Adrenal gland (tissue), 12 donors: ENCODE data around the gene GPC6. TPM values are rescaled to one million over a fixed set of nuclear protein-coding genes. Genes with fewer than 3 reads are reported as not detected.

Experiments
- DNase-seq, 7 donors: peaks; one replicate each; pipeline ENCODE4 v3.0.0-alpha.2; 2019 to 2020
- H3K27ac ChIP-seq, 5 donors: fragments of 200-600 bp; sonication (generic) in 4 of 5; 1 replicate in 3 of 5; 2 replicates in 2 of 5; pipeline versions ENCODE4 v1.5.1 to v1.8.0; 2016 to 2020; ENCODE audit warnings: mild to moderate bottlenecking in 1 of 5
- H3K27me3 ChIP-seq: fragments of 200-600 bp; 2 replicates; pipeline ENCODE4 v1.8.0; 2021
- H3K36me3 ChIP-seq, 2 donors: fragments of 200-600 bp; replicated peaks in 1 of 2; 1 replicate in 1 of 2; 2 replicates in 1 of 2; pipeline versions ENCODE4 v1.5.1 to v1.8.0; 2018 to 2022
- H3K4me1 ChIP-seq, 2 donors: fragments of 200-600 bp; replicated peaks in 1 of 2; 1 replicate in 1 of 2; 2 replicates in 1 of 2; pipeline versions ENCODE4 v1.5.1 to v1.8.0; 2018 to 2021
- H3K4me3 ChIP-seq, 4 donors: fragments of 200-600 bp; sonication (generic) in 3 of 4; one replicate each; pipeline ENCODE4 v1.5.1; 2016 to 2018
- H3K9me3 ChIP-seq, 3 donors: fragments of 200-600 bp; sonication (generic) in 1 of 3; replicated peaks in 1 of 3; 1 replicate in 2 of 3; 2 replicates in 1 of 3; pipeline versions ENCODE4 v1.5.1 to v1.8.0; 2016 to 2021
- POLR2A ChIP-seq, 2 donors: fragments of 450-650 bp; IDR thresholded peaks; one replicate each; pipeline ENCODE4 v1.6.1; 2017; ENCODE audit warnings: antibody characterized with exemption in 2 of 2, mild to moderate bottlenecking in 2 of 2, moderate library complexity in 1 of 2
- WGBS, 4 donors: extraction: QIAGEN DNeasy Blood & Tissue Kit in 2 of 4; methylation state at CpG; one replicate each; pipeline versions ENCODE4 v1.1.5 to v1.1.7; 2013 to 2017; 5-methylcytosine and 5-hydroxymethylcytosine counted together
- intact Hi-C, 2 donors: fragments of 100-400 bp; cut with DNase I; formaldehyde crosslinking; loops; one replicate each; pipeline versions ENCODE4 v1.14.1 to v1.15.0; 2022 to 2023
- polyA plus RNA-seq, 3 donors: library from polyadenylated mRNA; stranded (reverse); fragments of 200-250 nt in 2 of 3; fragments of 350-450 nt in 1 of 3; fragmentation: Illumina TruSeq in 1 of 3; extraction: RNeasy Lipid Tissue Mini Kit (QIAGEN cat#74804) in 1 of 3; gene quantifications; one replicate each; pipeline ENCODE4 v1.2.3, GENCODE V29; 2013 to 2014
- total RNA-seq, 9 donors: library from RNA; depleted of rRNA in 4 of 9; stranded (reverse); fragments of >200 nt in 4 of 9; fragments of 120-200 nt in 1 of 9; fragmentation: NEBNext Ultra II Directional in 1 of 9; extraction: Animal tissue kit (Norgen Biotek cat#: 25700) in 1 of 9; gene quantifications; one replicate each; pipeline versions ENCODE4 v1.1.0 to v1.2.4, GENCODE V29; 2013 to 2023
- TF ChIP-seq, protein P1 (sequence below), 6 experiments: fragments of 450-650 bp in 4 of 6; fragments of 200-600 bp in 2 of 6; sonication (generic) in 1 of 6; IDR thresholded peaks; 1 replicate in 5 of 6; 2 replicates in 1 of 6; pipeline versions ENCODE4 v1.5.1 to v1.8.0; 2016 to 2021; ENCODE audit warnings: antibody characterized with exemption in 6 of 6, mild to moderate bottlenecking in 2 of 6, moderate library complexity in 1 of 6
- donor health status: healthy with polysubstance abuse.
- donor health status: Bipolar disorder and iron deficiency.
- donor health status: DM: yes; HTN: yes; CAD: no.
- donor health status: DM: no; HTN: no; CAD: no.
- donor health status: DM: no; HTN: no; CAD: no.
- donor health status: DM: yes; HTN: yes; CAD: no.

The GPC6 gene
- total and polyA plus RNA-seq, 12 donors: 0.37 to 62.3 (median 2.5) TPM

DNA sequence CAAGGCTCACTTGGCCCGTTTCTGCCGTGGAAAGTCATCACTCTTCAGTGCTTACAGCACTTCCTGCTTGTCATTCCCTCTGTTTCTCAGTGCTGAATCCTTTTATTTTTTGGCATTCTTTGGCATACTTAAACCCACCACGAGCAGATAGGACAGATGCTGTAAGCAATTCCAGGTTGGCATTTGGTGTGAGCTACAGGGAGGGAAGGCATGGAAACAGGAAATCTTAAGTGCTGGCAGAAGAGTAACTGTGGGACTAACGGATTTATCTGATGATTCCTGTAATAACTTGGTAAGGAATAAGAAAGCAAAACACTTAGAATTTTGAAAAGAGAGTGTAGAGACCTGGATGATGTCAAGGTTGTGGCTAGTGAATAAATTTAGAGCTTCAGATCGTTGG, 273.4 kb downstream of the GPC6 start:
- intact Hi-C loops: no loop called here
- no peak overlapping the region for H3K27ac ChIP-seq
- 17 to 36% (median 31%) methylated on average over 5 of the region's 5 CpGs for WGBS, 4 donors
- DNase-seq: no peak
- no peaks in the 10 kb centered on the region for H3K4me1 ChIP-seq
- H3K4me3 ChIP-seq: no peak overlapping the region
- no peaks in the 10 kb centered on the region for H3K36me3 ChIP-seq
- TF ChIP-seq POLR2A (IDR thresholded peaks at IDR 0.05): no peak
- TF ChIP-seq, protein P1, sequence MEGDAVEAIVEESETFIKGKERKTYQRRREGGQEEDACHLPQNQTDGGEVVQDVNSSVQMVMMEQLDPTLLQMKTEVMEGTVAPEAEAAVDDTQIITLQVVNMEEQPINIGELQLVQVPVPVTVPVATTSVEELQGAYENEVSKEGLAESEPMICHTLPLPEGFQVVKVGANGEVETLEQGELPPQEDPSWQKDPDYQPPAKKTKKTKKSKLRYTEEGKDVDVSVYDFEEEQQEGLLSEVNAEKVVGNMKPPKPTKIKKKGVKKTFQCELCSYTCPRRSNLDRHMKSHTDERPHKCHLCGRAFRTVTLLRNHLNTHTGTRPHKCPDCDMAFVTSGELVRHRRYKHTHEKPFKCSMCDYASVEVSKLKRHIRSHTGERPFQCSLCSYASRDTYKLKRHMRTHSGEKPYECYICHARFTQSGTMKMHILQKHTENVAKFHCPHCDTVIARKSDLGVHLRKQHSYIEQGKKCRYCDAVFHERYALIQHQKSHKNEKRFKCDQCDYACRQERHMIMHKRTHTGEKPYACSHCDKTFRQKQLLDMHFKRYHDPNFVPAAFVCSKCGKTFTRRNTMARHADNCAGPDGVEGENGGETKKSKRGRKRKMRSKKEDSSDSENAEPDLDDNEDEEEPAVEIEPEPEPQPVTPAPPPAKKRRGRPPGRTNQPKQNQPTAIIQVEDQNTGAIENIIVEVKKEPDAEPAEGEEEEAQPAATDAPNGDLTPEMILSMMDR (IDR thresholded peaks at IDR 0.05): no peak
- H3K9me3 ChIP-seq: no peaks in the 10 kb centered on the region
- H3K27me3 ChIP-seq: no peaks in the 10 kb centered on the region

DNA sequence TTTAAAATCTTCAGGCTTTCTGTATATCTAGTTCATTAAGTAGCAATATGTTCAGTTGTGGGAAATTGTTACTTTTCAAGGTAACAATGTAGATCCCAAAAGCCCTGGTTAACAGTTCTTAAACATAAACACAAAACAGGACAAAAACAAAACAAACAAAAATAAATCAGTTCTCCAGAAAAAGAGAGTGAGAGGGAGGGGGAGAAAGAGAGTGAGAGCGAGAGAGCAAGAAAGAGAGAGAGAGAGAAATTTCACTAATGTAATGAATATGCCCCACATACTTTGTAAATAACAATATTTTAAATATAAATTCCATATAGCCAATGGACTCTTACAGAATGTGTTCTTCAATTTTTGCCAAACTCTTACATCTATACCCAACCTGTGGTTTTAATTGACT, 275.5 kb downstream of the GPC6 start:
- no peak for DNase-seq
- Histone ChIP-seq H3K4me1 (no peaks in the 10 kb centered on the region), H3K9me3 (no peaks in the 10 kb centered on the region), H3K27ac (no peak overlapping the region), H3K36me3 (no peaks in the 10 kb centered on the region), H3K27me3 (no peaks in the 10 kb centered on the region), H3K4me3 (no peak overlapping the region)
- WGBS, 4 donors: 84 to 96% (median 89%) methylated on average over 1 of the region's 1 CpG
- no peak for TF ChIP-seq POLR2A (IDR thresholded peaks at IDR 0.05)
- TF ChIP-seq, protein P1 (IDR thresholded peaks at IDR 0.05): no peak
- intact Hi-C loops: no loop called here

DNA sequence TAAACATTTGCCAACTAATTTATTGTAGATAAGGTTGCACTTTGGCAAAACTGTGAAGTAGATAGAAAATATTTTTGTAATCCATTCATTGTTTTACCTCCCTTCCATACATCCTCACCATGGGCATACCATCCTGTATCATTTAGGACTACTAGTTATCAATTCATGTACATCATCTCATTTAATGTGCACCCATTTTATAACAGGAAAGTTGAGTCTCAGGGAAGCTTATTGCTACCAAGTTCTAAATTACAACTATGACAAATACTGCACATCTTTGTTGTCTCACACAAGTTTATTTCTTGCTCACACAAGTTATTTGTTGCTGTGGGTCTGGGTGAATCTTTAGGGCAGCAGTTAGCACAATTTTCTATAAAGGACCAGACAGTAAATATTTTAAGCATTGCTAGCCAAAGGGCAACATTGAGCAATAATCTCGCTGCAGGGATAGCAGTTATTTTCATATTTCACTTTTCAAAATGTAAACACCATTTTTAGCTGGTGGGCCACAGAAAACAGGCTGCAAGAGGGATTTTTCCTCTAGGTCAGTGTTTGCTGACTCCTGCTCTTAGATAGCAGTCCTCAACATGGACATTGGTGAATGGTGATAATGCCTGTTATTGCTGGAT, 276.5 kb downstream of the GPC6 start:
- H3K27me3 ChIP-seq: no peaks in the 10 kb centered on the region
- no peaks in the 10 kb centered on the region for H3K4me1 ChIP-seq
- intact Hi-C loops: no loop called here
- no peak overlapping the region for H3K4me3 ChIP-seq
- TF ChIP-seq POLR2A (IDR thresholded peaks at IDR 0.05): no peak
- H3K36me3 ChIP-seq: no peaks in the 10 kb centered on the region
- DNase-seq: no peak
- WGBS, 4 donors: 70 to 81% (median 79%) methylated on average over 1 of the region's 1 CpG
- no peaks in the 10 kb centered on the region for H3K9me3 ChIP-seq
- H3K27ac ChIP-seq: no peak overlapping the region

DNA sequence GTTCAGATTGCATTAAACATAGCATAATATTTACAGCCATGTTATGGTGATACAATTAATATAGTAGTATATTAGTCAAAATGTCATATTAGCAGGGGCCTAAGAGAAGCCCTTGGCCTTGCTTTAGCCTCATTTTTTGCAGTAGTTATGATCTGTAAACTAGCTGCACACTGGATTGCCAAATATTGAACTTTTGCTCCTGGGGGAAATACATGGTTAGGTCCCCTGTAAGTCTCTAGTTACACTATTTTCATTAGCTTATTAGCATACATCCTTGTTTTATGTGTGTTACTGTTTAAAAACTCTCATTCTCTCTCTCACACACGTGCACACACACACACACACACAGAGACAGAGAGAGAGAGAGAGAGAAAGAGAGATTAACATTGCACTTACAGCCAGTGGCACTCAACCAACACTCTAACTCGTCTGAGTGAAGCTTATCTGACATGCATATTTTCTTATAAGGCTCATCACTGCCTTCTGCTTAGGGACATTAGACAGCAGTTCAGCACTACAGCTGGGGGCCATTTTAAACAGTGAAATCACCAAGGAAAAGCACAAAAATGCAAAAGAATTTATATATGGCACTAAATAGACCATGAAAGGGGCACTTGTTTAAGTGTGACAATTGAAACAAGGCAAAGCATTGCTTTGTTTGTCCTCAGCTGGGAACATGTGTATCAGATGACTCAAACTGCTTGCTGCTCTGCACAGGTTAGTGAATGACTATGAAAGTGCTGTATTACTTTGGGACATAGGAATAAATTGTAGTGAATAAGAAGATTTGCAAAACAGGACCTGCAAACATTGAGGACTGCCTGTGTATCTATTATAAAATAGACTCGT, 278.7 kb downstream of the GPC6 start:
- WGBS, 4 donors: 52 to 63% (median 61%) methylated on average over 3 of the region's 3 CpGs
- H3K36me3 ChIP-seq: no peaks in the 10 kb centered on the region
- no peaks in the 10 kb centered on the region for H3K27me3 ChIP-seq
- H3K4me1 ChIP-seq: no peaks in the 10 kb centered on the region
- no peak overlapping the region for H3K4me3 ChIP-seq
- H3K9me3 ChIP-seq: no peaks in the 10 kb centered on the region
- no peak for DNase-seq
- TF ChIP-seq, protein P1 (IDR thresholded peaks at IDR 0.05): no peak
- TF ChIP-seq POLR2A (IDR thresholded peaks at IDR 0.05): no peak
- intact Hi-C loops: no loop called here
- H3K27ac ChIP-seq: no peak overlapping the region
